Muscle of leg (tissue), 11 donors: ENCODE results near the gene RIPK3. TPM values are rescaled to one million over a fixed set of nuclear protein-coding genes. Genes with fewer than 3 reads are reported as not detected.
A peak's percentile ranks its signal among the peaks of the same experiment; 100 is the strongest.

Source experiments
- DNase-seq: peaks from one replicate; pipeline ENCODE4 v3.0.0; 2013
- H3K27ac ChIP-seq: one replicate; pipeline ENCODE4 v1.5.1; 2013; ENCODE audit warnings: mild to moderate bottlenecking, low read length, control low read depth
- H3K27me3 ChIP-seq: one replicate; pipeline ENCODE4 v1.6.1; 2013; ENCODE audit warnings: low read length; ENCODE audit not compliant: control insufficient read depth, insufficient read depth
- H3K36me3 ChIP-seq: one replicate; pipeline ENCODE4 v1.6.1; 2013; ENCODE audit warnings: low read length; ENCODE audit not compliant: control insufficient read depth, insufficient read depth
- H3K4me1 ChIP-seq: one replicate; pipeline ENCODE4 v1.6.1; 2013; ENCODE audit warnings: low read length; ENCODE audit not compliant: control insufficient read depth, insufficient read depth
- H3K4me3 ChIP-seq: one replicate; pipeline ENCODE4 v1.5.1; 2013; ENCODE audit warnings: low read length, control low read depth
- H3K9me3 ChIP-seq: replicated peaks from 2 replicates; pipeline ENCODE4 v1.6.1; 2013; ENCODE audit warnings: low read depth, low read length; ENCODE audit not compliant: control insufficient read depth
- WGBS: methylation state at CpG from one replicate; pipeline ENCODE4 v1.1.5; 2013; ENCODE audit warnings: missing lambda C conversion rate; ENCODE audit not compliant: insufficient coverage; 5-methylcytosine and 5-hydroxymethylcytosine counted together
- polyA plus RNA-seq, 8 donors: library from polyadenylated mRNA; unstranded; fragments of 120-200 nt; gene quantifications; one replicate each; pipeline versions ENCODE4 v1.2.1 to v1.2.3, GENCODE V29; 2013; ENCODE audit warnings: inconsistent platforms in 1 of 8, low replicate concordance in 1 of 8; ENCODE audit not compliant: insufficient read length in 8 of 8, insufficient read depth in 1 of 8
- total RNA-seq: library from RNA; stranded (reverse); fragments of 120-200 nt; gene quantifications from one replicate; pipeline ENCODE4 v1.2.4, GENCODE V29; 2013

The RIPK3 gene
- total and polyA plus RNA-seq, 9 donors, result 1.1 to 3.6 (median 1.3) TPM

GRCh38 chr14:24325041-24325530 is 14.7 kb downstream of the RIPK3 start:
- Histone ChIP-seq H3K9me3 (no peaks in the 10 kb centered on the region), H3K4me3 (no peak overlapping the region), H3K27me3 (no peaks in the 10 kb centered on the region), H3K27ac (no peak overlapping the region), H3K4me1 (peaks cover 4% of the 10 kb centered on the region), H3K36me3 (no peaks in the 10 kb centered on the region)
- no peak for DNase-seq
- 63% methylated on average over 4 of the region's 5 CpGs for WGBS

- H3K4me3 ChIP-seq, result no peak overlapping the region
- WGBS, result 67% methylated on average over 4 of the region's 6 CpGs
Measured at GRCh38 chr14:24324024-24324423, 15.8 kb downstream of the RIPK3 start.

GRCh38 chr14:24323341-24323740 is 16.4 kb downstream of the RIPK3 start:
- Histone ChIP-seq H3K4me3 (no peak overlapping the region), H3K27ac (no peak overlapping the region), H3K36me3 (no peaks in the 10 kb centered on the region), H3K27me3 (peaks cover 14% of the 10 kb centered on the region), H3K4me1 (peaks cover 4% of the 10 kb centered on the region), H3K9me3 (no peaks in the 10 kb centered on the region)
- no peak for DNase-seq
- 34% methylated on average over 3 of the region's 3 CpGs for WGBS

More at GRCh38 chr14:24324024-24324423, 15.8 kb downstream of the RIPK3 start:
- peaks cover 4% of the 10 kb centered on the region for H3K4me1 ChIP-seq
- DNase-seq, result no peak
- peaks cover 7% of the 10 kb centered on the region for H3K27me3 ChIP-seq
- no peaks in the 10 kb centered on the region for H3K9me3 ChIP-seq
- H3K27ac ChIP-seq, result no peak overlapping the region
- H3K36me3 ChIP-seq, result no peaks in the 10 kb centered on the region

GRCh38 chr14:24322672-24323071 is 17.1 kb downstream of the RIPK3 start:
- WGBS, result 37% methylated on average over 6 of the region's 10 CpGs
- Histone ChIP-seq H3K27me3 (peaks cover 18% of the 10 kb centered on the region), H3K36me3 (no peaks in the 10 kb centered on the region)

GRCh38 chr14:24321212-24321975 is 18.4 kb downstream of the RIPK3 start:
- Histone ChIP-seq H3K36me3 (no peaks in the 10 kb centered on the region), H3K4me1 (no peaks in the 10 kb centered on the region), H3K27ac (no peak overlapping the region), H3K9me3 (no peaks in the 10 kb centered on the region), H3K27me3 (peaks cover 27% of the 10 kb centered on the region), H3K4me3 (no peak overlapping the region)
- WGBS, result 73% methylated on average over 7 of the region's 14 CpGs
- no peak for DNase-seq

More at GRCh38 chr14:24322672-24323071, 17.1 kb downstream of the RIPK3 start:
- Histone ChIP-seq H3K4me3 (no peak overlapping the region), H3K9me3 (no peaks in the 10 kb centered on the region), H3K4me1 (peaks cover 4% of the 10 kb centered on the region), H3K27ac (no peak overlapping the region)
- DNase-seq, result no peak

GRCh38 chr14:24317141-24317928 is 22.5 kb downstream of the RIPK3 start:
- H3K4me3 ChIP-seq, result no peak overlapping the region
- no peaks in the 10 kb centered on the region for H3K9me3 ChIP-seq
- no peak for DNase-seq
- 90% methylated on average over 1 of the region's 3 CpGs for WGBS
- peaks cover 43% of the 10 kb centered on the region for H3K27me3 ChIP-seq
- peaks cover 20% of the 10 kb centered on the region for H3K4me1 ChIP-seq
- H3K27ac ChIP-seq, result no peak overlapping the region
- H3K36me3 ChIP-seq, result no peaks in the 10 kb centered on the region

GRCh38 chr14:24316597-24316950 is 23.2 kb downstream of the RIPK3 start:
- no peak for DNase-seq
- Histone ChIP-seq H3K27ac (no peak overlapping the region), H3K9me3 (no peaks in the 10 kb centered on the region), H3K4me3 (no peak overlapping the region), H3K4me1 (peaks cover 27% of the 10 kb centered on the region), H3K27me3 (peaks cover 43% of the 10 kb centered on the region), H3K36me3 (no peaks in the 10 kb centered on the region)
- WGBS, result 49% methylated on average over 12 of the region's 18 CpGs

GRCh38 chr14:24315807-24316596 is 23.8 kb downstream of the RIPK3 start:
- H3K4me3 ChIP-seq, result no peak overlapping the region
- no peak overlapping the region for H3K27ac ChIP-seq
- peaks cover 31% of the 10 kb centered on the region for H3K4me1 ChIP-seq
- WGBS, result 30% methylated on average over 70 of the region's 70 CpGs
- DNase-seq, result peak; percentile 42
- H3K9me3 ChIP-seq, result no peaks in the 10 kb centered on the region
- H3K27me3 ChIP-seq, result peaks cover 43% of the 10 kb centered on the region
- no peaks in the 10 kb centered on the region for H3K36me3 ChIP-seq

- no peak overlapping the region for H3K27ac ChIP-seq
- H3K27me3 ChIP-seq, result peaks cover 43% of the 10 kb centered on the region
- H3K36me3 ChIP-seq, result no peaks in the 10 kb centered on the region
- WGBS, result 62% methylated on average over 6 of the region's 10 CpGs
- DNase-seq, result no peak
- no peaks in the 10 kb centered on the region for H3K9me3 ChIP-seq
- no peak overlapping the region for H3K4me3 ChIP-seq
- peaks cover 34% of the 10 kb centered on the region for H3K4me1 ChIP-seq
Measured at GRCh38 chr14:24315243-24315806, 24.5 kb downstream of the RIPK3 start.
